Astrocyte of the cerebellum (primary cell): ENCODE measurements around the gene KCNK5.

ENCODE experiments used
- DNase-seq: peaks from one replicate; pipeline ENCODE4 v3.0.0-alpha.2; 2011; ENCODE audit warnings: low read depth
- H3K4me3 ChIP-seq: 2 replicates; pipeline ENCODE4 v1.5.1; 2011; ENCODE audit warnings: mild to moderate bottlenecking, low read depth, low read length, moderate library complexity
- CTCF ChIP-seq: IDR thresholded peaks from 2 replicates; pipeline ENCODE4 v1.5.1; 2012; ENCODE audit warnings: low read length, low read depth, moderate library complexity, mild to moderate bottlenecking; ENCODE audit errors: missing control alignments
- in situ Hi-C: cut with HindIII; loops from 2 replicates; pipeline ENCODE4 v1.10.0; 2017; ENCODE audit warnings: low sequenced_read_pairs

KCNK5 gene

GRCh38 chr6:39178235-39178634 is 51.0 kb downstream of the KCNK5 start:
- no peak for TF ChIP-seq CTCF
- DNase-seq, result no peak
- in situ Hi-C loops, result no loop called here
- H3K4me3 ChIP-seq, result no peak overlapping the region

GRCh38 chr6:39177130-39177529 is 52.1 kb downstream of the KCNK5 start:
- no peak for TF ChIP-seq CTCF
- H3K4me3 ChIP-seq, result no peak overlapping the region
- no peak for DNase-seq
- in situ Hi-C loops, result no loop called here

GRCh38 chr6:39173270-39173669 is 56.0 kb downstream of the KCNK5 start:
- in situ Hi-C loops, result no loop called here
- TF ChIP-seq CTCF, result no peak

GRCh38 chr6:39172377-39172757 is 56.9 kb downstream of the KCNK5 start:
- in situ Hi-C loops, result no loop called here
- no peak for DNase-seq
- no peak for TF ChIP-seq CTCF
- H3K4me3 ChIP-seq, result no peak overlapping the region

More at GRCh38 chr6:39173270-39173669, 56.0 kb downstream of the KCNK5 start:
- DNase-seq, result no peak
- H3K4me3 ChIP-seq, result no peak overlapping the region

- no peak overlapping the region for H3K4me3 ChIP-seq
- TF ChIP-seq CTCF, result no peak
- in situ Hi-C loops, result no loop called here
- no peak for DNase-seq
Observed at GRCh38 chr6:39171489-39172376, 57.5 kb downstream of the KCNK5 start.

- no peak for DNase-seq
- H3K4me3 ChIP-seq, result no peak overlapping the region
- in situ Hi-C loops, result no loop called here
- no peak for TF ChIP-seq CTCF
Observed at GRCh38 chr6:39170860-39171259, 58.4 kb downstream of the KCNK5 start.
